KOPT-K1 (cell line): ENCODE measurements around the gene NDOR1.

Experiments used
- H3K27ac ChIP-seq: fragments of 200-600 bp; sonication (generic); 2 replicates; pipeline ENCODE4 v1.5.1; 2016; ENCODE audit warnings: antibody characterized with exemption, mild to moderate bottlenecking, low read depth, low read length; ENCODE audit not compliant: poor library complexity, severe bottlenecking
- H3K36me3 ChIP-seq: fragments of 200-600 bp; sonication (generic); 2 replicates; pipeline ENCODE4 v1.5.1; 2017; ENCODE audit warnings: antibody characterized with exemption, mild to moderate bottlenecking, low read length, moderate library complexity; ENCODE audit not compliant: insufficient read depth
- H3K9me3 ChIP-seq: fragments of 200-600 bp; sonication (generic); 2 replicates; pipeline ENCODE4 v1.5.1; 2017; ENCODE audit warnings: antibody characterized with exemption, low read length, mild to moderate bottlenecking; ENCODE audit not compliant: insufficient read depth, poor library complexity, severe bottlenecking

The NDOR1 gene

GRCh38 chr9:137164370-137165249, 40.9 kb upstream of the NDOR1 start:
- H3K9me3 ChIP-seq: no peaks in the 10 kb centered on the region
- no peaks in the 10 kb centered on the region for H3K36me3 ChIP-seq
- no peak overlapping the region for H3K27ac ChIP-seq

DNA sequence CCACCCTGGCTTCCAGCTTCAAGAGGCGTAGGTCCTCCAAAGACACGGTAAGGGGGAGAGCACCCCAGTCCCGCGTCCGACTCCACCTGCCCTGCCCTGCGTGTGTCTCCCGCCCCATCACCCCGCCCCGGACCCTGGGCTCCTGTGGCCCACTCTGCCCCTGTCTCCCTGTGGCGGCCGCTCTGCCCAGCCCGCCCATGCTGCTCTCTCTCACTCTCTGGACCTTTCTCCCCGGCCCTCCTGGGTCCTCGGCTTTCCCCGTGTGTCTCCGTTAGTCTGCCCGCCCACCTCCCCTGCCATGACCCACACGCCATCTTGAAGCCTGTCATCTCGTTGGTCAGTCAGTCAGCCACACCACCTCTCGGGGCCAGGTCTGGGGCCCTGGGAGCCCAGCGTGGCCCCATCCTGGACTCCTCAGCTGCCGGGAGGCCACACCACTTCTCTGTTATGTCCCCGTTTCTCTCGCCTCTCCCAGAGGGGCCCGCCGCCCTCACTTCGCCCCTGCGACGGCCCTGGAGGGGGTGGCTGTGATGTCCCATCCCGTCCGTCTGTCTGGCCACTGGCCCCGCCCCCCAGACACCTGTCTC, 40.2 kb upstream of the NDOR1 start:
- no peaks in the 10 kb centered on the region for H3K9me3 ChIP-seq
- H3K36me3 ChIP-seq: no peaks in the 10 kb centered on the region
- H3K27ac ChIP-seq: no peak overlapping the region

- Histone ChIP-seq H3K27ac (no peak overlapping the region), H3K9me3 (no peaks in the 10 kb centered on the region), H3K36me3 (no peaks in the 10 kb centered on the region)
These were observed 38.9 kb upstream of the NDOR1 start for GRCh38 chr9:137166380-137167229.

GRCh38 chr9:137167277-137167746, 38.2 kb upstream of the NDOR1 start:
- Histone ChIP-seq H3K9me3 (no peaks in the 10 kb centered on the region), H3K36me3 (no peaks in the 10 kb centered on the region), H3K27ac (no peak overlapping the region)

DNA sequence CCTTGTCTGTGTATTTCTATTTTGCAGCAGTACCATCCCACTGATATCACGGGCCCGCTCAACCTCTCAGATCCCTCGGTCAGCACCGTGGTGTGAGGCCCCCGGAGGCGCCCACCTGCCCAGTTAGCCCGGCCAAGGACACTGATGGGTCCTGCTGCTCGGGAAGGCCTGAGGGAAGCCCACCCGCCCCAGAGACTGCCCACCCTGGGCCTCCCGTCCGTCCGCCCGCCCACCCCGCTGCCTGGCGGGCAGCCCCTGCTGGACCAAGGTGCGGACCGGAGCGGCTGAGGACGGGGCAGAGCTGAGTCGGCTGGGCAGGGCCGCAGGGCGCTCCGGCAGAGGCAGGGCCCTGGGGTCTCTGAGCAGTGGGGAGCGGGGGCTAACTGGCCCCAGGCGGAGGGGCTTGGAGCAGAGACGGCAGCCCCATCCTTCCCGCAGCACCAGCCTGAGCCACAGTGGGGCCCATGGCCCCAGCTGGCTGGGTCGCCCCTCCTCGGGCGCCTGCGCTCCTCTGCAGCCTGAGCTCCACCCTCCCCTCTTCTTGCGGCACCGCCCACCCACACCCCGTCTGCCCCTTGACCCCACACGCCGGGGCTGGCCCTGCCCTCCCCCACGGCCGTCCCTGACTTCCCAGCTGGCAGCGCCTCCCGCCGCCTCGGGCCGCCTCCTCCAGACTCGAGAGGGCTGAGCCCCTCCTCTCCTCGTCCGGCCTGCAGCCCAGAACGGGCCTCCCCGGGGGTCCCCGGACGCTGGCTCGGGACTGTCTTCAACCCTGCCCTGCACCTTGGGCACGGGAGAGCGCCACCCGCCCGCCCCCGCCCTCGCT, 37.5 kb upstream of the NDOR1 start:
- Histone ChIP-seq H3K9me3 (no peaks in the 10 kb centered on the region), H3K36me3 (no peaks in the 10 kb centered on the region), H3K27ac (no peak overlapping the region)

GRCh38 chr9:137168573-137168903, 37.0 kb upstream of the NDOR1 start:
- H3K9me3 ChIP-seq: no peaks in the 10 kb centered on the region
- no peaks in the 10 kb centered on the region for H3K36me3 ChIP-seq
- H3K27ac ChIP-seq: no peak overlapping the region

GRCh38 chr9:137168904-137169856, 36.3 kb upstream of the NDOR1 start:
- no peaks in the 10 kb centered on the region for H3K9me3 ChIP-seq
- no peaks in the 10 kb centered on the region for H3K36me3 ChIP-seq
- no peak overlapping the region for H3K27ac ChIP-seq

DNA sequence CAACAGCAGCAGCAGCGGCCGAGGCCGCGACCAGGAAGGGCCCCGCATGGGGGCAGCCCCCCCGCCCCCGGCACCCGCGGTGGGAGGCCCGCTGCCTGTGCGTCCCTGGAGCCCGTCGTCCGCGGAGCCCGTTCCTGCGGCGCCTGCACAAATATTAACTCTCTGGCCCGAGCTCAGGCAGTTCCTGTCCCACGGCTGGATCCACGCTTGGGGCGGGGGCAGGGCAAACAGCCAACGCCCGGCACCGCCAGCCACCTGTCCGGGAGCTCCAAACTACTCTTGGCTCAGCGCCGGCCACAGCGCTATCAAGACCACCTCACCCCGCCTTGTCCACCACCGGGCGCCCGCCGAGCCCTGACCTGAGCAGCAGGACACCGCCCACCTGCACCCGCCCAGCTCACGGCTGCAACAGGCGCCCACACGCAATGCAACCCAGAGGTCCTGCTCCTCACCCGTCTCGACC, 35.6 kb upstream of the NDOR1 start, which contains the start of gene LRRC26:
Gene LRRC26 (minus strand): TSS at position 156 of the 463 bp plus-strand sequence. CDS start 108 bp downstream, at position 48.
- Histone ChIP-seq H3K36me3 (no peaks in the 10 kb centered on the region), H3K27ac (no peak within 1 kb of the TSS), H3K9me3 (no peaks in the 10 kb centered on the region)

DNA sequence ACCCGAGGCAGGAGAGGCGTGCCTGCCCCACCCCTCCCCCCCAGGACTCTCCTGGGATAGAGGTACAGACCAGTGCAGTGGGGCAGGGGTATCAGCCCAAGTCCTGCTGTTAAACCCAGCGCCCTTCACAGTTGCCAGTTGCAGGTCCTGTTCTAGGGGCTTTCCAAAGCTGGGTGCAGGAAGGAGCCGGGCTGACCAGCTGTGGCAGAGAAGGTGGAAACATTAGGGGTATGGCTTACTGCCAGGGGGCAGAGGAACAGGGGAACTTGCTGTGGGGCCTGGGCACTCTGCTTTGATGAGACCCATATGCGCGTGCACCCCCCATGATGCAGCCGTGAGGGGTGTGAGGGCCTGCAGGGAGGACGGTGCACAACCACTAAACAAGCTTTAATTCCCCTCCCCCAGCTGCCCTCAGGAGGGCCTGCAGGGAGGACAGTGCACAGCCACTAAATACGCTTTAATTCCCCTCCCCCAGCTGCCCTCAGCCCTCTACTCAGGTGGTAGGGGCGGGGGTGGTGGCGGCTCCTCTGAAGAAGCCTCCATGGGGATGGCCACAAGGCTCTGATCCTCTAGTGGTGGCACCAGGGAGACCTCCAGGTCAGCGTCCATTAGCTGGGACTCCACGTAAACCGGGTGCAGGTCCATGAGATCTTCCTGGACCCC, 34.9 kb upstream of the NDOR1 start:
- H3K27ac ChIP-seq: no peak overlapping the region
- no peaks in the 10 kb centered on the region for H3K9me3 ChIP-seq

DNA sequence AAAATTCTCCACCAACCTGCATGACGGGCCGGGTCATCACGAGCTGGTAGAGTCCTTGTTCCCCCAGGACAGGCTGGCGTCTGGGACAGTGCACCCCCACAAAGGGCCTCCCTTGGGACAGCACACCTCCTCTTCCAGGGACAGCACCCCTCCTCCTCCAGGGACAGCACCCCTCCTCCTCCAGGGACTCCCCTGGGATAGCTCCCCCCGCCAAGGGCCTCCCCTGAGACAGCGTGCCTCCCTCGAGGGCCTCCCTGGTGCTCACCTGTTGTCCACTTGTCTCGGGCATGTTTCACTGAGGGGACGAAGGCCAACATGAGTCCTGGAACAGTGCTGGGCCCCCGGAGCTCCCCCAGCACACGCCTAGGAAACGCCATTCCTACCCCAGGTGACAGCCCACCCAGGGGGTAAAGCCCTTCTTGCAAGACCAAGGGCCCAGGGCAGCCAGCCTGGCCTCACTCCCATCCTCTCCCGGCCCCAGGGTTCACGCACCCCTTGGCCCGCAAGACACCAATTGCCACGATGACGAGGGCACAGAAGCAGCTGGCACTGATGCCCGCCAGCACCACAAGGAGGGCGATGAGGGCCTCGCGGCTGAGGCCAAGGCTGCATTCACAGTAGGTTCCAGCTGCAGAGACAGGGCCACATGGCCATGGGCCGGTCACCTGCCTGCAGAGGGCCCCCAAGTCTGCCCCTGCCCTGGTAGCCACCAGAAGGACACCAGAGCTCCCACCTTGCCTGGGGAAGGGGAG, 34.2 kb upstream of the NDOR1 start:
- Histone ChIP-seq H3K36me3 (no peaks in the 10 kb centered on the region), H3K9me3 (no peaks in the 10 kb centered on the region), H3K27ac (no peak overlapping the region)

More for the DNA sequence above, 34.9 kb upstream of the NDOR1 start:
- H3K36me3 ChIP-seq: no peaks in the 10 kb centered on the region

DNA sequence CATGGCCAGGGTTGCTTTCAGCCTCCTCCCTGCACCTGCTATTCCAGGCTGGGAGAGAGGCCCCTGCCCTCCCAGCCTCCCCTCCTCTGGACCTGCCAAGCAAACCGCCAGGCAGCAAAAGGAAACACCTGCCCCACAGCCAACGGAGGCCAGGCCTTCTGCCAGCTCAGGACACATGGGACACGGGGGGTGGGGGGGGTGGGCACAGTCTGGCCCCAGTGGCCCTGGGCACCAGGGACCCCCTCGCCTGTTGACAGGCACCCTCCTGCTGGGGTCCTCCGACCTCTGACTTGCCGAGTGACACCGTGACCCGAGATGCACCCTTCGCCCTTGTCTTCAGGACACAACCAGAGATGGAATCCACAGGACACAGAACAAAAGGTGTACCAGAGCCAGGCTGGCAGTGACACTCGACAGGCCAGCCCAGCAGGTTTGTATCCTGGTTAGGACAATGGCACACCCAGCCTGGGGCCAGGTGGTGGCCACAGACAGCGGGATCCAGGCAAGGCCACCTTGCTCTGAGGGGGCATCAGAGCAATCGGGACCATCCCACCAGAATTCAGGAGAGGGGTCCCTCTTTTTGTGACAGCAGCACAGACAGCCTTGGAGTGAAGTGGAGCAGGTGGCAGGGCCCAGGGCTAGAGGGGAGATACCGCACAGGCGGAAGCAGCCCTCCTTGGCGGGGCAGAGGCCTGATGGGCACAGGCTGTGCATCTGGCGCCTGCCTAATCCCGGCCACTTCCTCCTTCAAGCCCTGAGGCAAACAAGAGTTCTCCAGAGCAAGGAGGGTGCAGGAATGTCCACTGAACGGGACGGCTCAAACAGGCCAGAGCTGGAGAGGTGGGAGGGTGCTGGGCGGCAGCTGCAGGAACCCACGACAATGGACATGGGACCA, 32.4 kb upstream of the NDOR1 start:
- Histone ChIP-seq H3K36me3 (peaks cover 4% of the 10 kb centered on the region; the same call in 1 of the 2 replicates), H3K9me3 (no peaks in the 10 kb centered on the region), H3K27ac (no peak overlapping the region)
